GM12875 (cell line): ENCODE measurements around the gene OR2F2.

Experiments
- H3K4me3 ChIP-seq: one replicate; pipeline ENCODE4 v1.5.1; 2011; ENCODE audit warnings: low read depth, low read length, control low read depth
- CTCF ChIP-seq: IDR thresholded peaks from 2 replicates; pipeline ENCODE4 v1.5.1; 2011; ENCODE audit warnings: low read depth, mild to moderate bottlenecking, control low read depth, inconsistent platforms, low read length, moderate library complexity, borderline replicate concordance; ENCODE audit not compliant: insufficient read depth

The OR2F2 gene

GRCh38 chr7:143938379-143939243, 3.6 kb downstream of the OR2F2 start:
- TF ChIP-seq CTCF: no peak
- no peak overlapping the region for H3K4me3 ChIP-seq

- TF ChIP-seq CTCF: no peak
- no peak overlapping the region for H3K4me3 ChIP-seq
Measured at GRCh38 chr7:143945423-143945822, 10.4 kb downstream of the OR2F2 start.

- TF ChIP-seq CTCF: no peak
- no peak overlapping the region for H3K4me3 ChIP-seq
Measured at GRCh38 chr7:143947111-143947510, 12.1 kb downstream of the OR2F2 start.

GRCh38 chr7:143948733-143949132, 13.7 kb downstream of the OR2F2 start:
- TF ChIP-seq CTCF: no peak
- no peak overlapping the region for H3K4me3 ChIP-seq

- H3K4me3 ChIP-seq: no peak overlapping the region
- TF ChIP-seq CTCF: no peak
Measured at GRCh38 chr7:143953421-143953820, 18.4 kb downstream of the OR2F2 start.

- H3K4me3 ChIP-seq: no peak overlapping the region
- TF ChIP-seq CTCF: no peak
Measured at GRCh38 chr7:143954135-143954534, 19.1 kb downstream of the OR2F2 start.

GRCh38 chr7:143954544-143954943, 19.5 kb downstream of the OR2F2 start, which contains the start of gene OR2F1:
TSS of gene OR2F1 (plus strand) at chr7:143954844. CDS start at chr7:143959971, 5,127 bp downstream.
- no peak for TF ChIP-seq CTCF
- no peak within 1 kb of the TSS for H3K4me3 ChIP-seq
